Activated naive CD4-positive, alpha-beta T cell treated with anti-CD3 and anti-CD28 coated beads, Interleukin-2, amount 10 ng/mL, durations not matched to agents 7 days and 5 days (primary cell): ENCODE data around the gene JPH4.

ENCODE experiments used
- CTCF ChIA-PET: fragments of 350-600 bp; sonication (Branson Sonifier 250); formaldehyde crosslinking; loops from one replicate; lab custom pipeline; 2021; ENCODE audit warnings: antibody characterized with exemption; lab: Charles Lee
- DNase-seq: peaks from one replicate; pipeline ENCODE4 v3.0.0-alpha.2; 2020
- H3K27ac Mint-ChIP-seq: one replicate; pipeline ENCODE4 v1.8.0; 2021; ENCODE audit warnings: mild to moderate bottlenecking, moderate library complexity, mixed read lengths
- H3K27me3 Mint-ChIP-seq: one replicate; pipeline ENCODE4 v1.8.0; 2021; ENCODE audit warnings: mild to moderate bottlenecking, mixed read lengths
- H3K36me3 Mint-ChIP-seq: one replicate; pipeline ENCODE4 v1.8.0; 2021; ENCODE audit warnings: mixed read lengths
- H3K4me1 Mint-ChIP-seq: one replicate; pipeline ENCODE4 v1.8.0; 2021; ENCODE audit warnings: mixed read lengths
- H3K4me3 Mint-ChIP-seq: one replicate; pipeline ENCODE4 v1.8.0; 2021; ENCODE audit warnings: mild to moderate bottlenecking, moderate library complexity, mixed read lengths
- H3K9me3 Mint-ChIP-seq: one replicate; pipeline ENCODE4 v1.8.0; 2021; ENCODE audit warnings: mixed read lengths

Gene JPH4

DNA sequence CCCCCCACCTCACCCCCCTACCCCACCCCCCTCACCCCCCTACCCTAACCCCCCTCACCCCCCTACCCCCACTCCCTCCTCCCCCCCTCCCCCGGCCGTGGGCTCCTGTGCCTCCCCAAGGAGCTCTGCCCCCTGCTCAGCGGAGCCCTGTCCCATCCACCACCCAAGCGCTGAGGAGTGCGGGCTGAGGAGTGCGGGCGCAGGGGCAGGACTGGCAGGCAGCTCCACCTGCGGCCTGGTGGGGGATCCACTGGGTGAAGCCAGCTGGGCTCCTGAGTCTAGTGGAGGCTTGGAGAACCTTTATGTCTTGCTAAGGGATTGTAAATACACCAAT lies 2.3 kb upstream of the JPH4 start:
- CTCF ChIA-PET: no interaction called here
- no peak for DNase-seq
- Mint-ChIP-seq H3K4me1 (peaks cover 6% of the 10 kb centered on the region), H3K4me3 (no peak overlapping the region), H3K9me3 (no peaks in the 10 kb centered on the region), H3K36me3 (no peaks in the 10 kb centered on the region), H3K27me3 (peaks cover 75% of the 10 kb centered on the region), H3K27ac (no peak overlapping the region)

DNA sequence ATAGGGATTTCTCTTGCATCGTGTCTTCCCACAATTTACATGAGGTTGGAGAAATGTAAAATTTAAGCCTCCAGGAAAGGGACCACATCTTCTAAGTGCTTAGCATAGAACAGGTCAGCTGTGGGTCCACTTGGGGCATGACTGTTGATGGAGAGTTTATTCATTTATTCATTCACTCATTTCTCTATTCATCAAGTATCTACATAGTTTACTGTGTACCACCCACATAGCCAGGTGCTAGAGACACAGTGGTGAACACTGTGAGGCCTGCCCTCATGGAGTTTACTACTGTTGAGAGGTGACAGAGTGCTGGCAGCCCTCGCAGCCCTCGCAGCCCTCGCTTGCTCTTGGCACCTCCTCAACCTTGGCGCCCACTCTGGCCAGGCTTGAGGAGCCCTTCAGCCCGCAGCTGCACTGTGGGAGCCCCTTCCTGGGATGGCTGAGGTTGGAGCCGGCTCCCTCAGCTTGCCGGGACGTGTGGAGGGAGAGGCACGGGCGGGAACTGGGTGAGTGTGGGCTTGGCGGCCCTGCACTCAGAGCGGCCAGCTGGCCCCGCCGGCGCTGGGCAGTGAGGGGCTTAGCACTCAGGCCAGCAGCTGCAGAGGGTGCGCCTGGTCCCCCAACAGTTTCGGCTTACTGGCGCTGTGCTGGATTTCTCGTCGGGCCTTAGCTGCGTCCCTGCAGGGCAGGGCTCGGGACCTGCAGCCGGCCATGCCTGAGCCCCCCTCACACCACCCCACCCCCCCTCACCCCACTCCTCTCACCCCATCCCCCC lies 1.7 kb upstream of the JPH4 start:
- Mint-ChIP-seq H3K27ac (no peak overlapping the region), H3K36me3 (no peaks in the 10 kb centered on the region), H3K27me3 (peaks cover 77% of the 10 kb centered on the region), H3K9me3 (no peaks in the 10 kb centered on the region), H3K4me1 (peaks cover 7% of the 10 kb centered on the region), H3K4me3 (no peak overlapping the region)
- CTCF ChIA-PET: no interaction called here
- no peak for DNase-seq

DNA sequence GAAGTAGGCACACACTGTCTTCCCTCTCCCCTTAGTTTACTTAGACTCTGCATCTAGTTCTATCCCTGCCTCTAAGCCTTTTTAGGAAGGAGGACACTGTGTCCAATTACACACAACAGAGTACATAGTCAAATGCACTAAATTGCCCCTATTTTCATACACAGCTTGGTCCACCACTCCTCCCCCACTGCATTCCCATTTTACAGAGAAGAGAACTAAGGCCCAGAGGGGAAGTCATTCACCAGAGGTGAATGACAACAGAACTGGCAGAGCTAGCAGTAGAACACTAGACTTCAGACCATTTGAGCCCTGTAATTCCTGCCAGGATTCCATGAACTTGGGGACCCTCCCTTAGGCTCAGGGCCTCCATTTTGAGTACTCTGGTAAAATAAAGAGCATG lies 1.1 kb upstream of the JPH4 start:
- CTCF ChIA-PET: no interaction called here
- H3K4me1 Mint-ChIP-seq: peaks cover 9% of the 10 kb centered on the region
- H3K36me3 Mint-ChIP-seq: no peaks in the 10 kb centered on the region
- H3K27ac Mint-ChIP-seq: no peak overlapping the region
- peaks cover 83% of the 10 kb centered on the region for H3K27me3 Mint-ChIP-seq
- DNase-seq: no peak
- no peak overlapping the region for H3K4me3 Mint-ChIP-seq
- H3K9me3 Mint-ChIP-seq: no peaks in the 10 kb centered on the region

DNA sequence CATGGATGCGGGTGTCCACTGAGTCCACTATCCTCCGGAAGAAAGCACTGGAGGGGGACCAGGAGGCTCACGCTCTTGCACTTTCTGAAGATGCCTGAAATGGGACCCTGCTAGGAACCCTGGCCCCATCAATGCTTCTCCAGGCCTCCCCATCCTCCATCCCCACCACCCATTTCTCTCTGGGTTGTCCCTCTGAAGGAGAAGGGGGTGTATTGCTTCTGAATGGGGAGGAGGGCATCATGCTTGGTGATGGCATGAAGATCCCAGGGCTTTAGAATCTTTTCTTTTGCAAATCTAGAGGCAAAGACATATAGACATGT lies 681 bp upstream of the JPH4 start:
- H3K4me3 Mint-ChIP-seq: no peak overlapping the region
- peaks cover 9% of the 10 kb centered on the region for H3K4me1 Mint-ChIP-seq
- H3K9me3 Mint-ChIP-seq: no peaks in the 10 kb centered on the region
- peaks cover 86% of the 10 kb centered on the region for H3K27me3 Mint-ChIP-seq
- no peak overlapping the region for H3K27ac Mint-ChIP-seq
- no peaks in the 10 kb centered on the region for H3K36me3 Mint-ChIP-seq
- CTCF ChIA-PET: no interaction called here
- DNase-seq: no peak

DNA sequence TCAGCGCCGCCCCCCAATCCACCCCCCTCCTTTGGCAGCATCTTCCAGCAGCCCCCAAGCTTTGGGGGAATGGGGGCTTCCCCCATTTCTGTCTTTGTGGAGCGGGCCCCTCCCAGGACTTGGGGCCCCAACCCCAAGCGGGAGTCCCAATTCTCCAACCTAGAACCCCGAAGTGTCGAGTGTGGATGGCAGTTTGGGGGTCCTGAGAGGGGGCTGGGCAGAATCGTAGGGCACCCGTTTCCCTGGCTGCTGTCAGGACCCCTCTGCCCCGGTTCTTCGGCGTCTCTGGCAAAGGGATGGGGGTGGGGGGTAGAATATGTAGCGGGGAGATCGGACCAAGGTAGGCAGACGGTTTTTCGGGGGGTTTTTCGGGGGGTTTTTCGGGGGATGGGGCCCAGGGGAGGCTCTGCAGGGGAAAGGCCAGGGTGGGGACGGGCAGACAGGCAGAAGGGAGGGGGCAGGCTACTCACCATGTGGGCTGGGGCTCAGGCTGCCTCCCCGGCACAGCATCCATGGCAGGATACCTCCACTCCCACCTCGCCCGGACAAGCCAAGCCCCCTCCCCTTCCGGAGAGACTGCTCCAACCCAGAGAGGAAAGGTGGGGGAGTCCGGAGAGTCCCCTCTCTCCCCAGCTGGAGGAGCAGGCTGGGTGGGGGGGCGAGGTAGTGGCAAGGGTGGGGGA lies 739 bp downstream of the JPH4 start:
- Mint-ChIP-seq H3K9me3 (no peaks in the 10 kb centered on the region), H3K27me3 (peaks cover 87% of the 10 kb centered on the region), H3K36me3 (no peaks in the 10 kb centered on the region), H3K4me1 (peaks cover 12% of the 10 kb centered on the region), H3K27ac (no peak overlapping the region), H3K4me3 (no peak overlapping the region)
- CTCF ChIA-PET: no interaction called here
- DNase-seq: no peak

DNA sequence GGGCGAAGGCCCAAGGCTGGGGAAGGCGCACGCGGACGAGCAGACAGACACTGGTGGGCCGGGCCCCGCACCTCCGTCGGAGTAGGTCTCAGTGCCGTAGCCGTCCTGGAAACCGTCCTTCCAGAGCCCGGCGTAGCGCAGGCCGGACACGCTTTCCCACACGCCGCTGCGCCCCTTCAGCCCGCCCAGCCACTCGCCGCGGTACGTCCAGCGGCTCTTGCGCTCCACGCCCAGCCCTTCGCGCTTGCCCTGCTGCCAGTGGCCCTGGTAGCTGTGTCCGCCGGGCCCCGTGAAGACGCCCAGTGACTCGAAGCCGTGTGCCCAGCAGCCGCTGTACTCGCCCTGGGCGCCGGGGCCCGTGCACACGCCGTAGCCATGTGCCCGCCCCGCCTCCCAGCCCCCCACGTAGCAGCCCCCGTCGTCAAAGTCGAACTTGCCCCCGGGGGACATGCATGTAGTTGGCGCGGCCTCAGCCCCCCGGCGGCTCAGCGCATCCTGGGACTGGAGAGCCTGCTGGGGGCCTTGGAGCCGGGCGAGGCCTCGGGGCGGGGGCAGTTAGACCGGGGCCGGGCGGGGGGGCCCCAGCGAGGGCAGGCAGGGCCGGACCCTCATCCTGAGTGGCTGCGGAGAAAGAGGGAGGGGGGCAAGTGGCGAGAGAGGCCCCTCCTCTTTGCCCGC lies 1.4 kb downstream of the JPH4 start:
- H3K9me3 Mint-ChIP-seq: no peaks in the 10 kb centered on the region
- H3K36me3 Mint-ChIP-seq: no peaks in the 10 kb centered on the region
- H3K27me3 Mint-ChIP-seq: peaks cover 87% of the 10 kb centered on the region
- H3K27ac Mint-ChIP-seq: no peak overlapping the region
- DNase-seq: no peak
- peaks cover 19% of the 10 kb centered on the region for H3K4me1 Mint-ChIP-seq
- no peak overlapping the region for H3K4me3 Mint-ChIP-seq
- CTCF ChIA-PET: no interaction called here

DNA sequence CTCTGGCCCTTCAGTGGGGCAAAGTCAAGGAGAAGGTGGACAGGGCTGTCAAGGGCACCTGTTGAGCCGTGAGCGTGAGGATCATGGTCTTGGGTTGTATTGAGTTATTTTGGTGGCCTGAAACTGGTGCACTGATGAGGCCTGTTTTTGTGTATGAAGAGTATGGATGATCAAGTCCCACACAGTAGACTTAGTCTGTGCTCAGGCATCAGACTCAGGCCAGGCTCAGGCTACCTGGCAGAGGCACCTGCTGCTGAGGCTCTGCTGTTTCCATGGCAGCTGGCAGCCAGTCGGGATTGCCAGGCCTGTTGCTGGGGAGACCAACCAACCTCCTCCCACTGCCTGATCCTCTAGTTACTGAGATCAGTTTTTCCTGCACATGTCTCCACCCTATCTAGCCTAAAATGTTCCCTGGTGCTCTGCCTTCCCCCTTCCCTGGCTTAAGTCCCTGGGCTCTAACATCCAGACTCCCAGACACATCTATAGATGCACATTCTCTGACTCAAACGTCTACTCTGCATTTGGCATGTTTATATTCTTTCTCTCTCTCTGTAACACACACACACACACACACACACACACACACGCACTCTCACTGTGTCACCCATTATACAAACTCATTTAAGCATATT lies 5.1 kb downstream of the JPH4 start:
- Mint-ChIP-seq H3K27ac (no peak overlapping the region), H3K27me3 (peaks cover 68% of the 10 kb centered on the region), H3K9me3 (no peaks in the 10 kb centered on the region), H3K4me3 (no peak overlapping the region), H3K36me3 (no peaks in the 10 kb centered on the region), H3K4me1 (peaks cover 35% of the 10 kb centered on the region)
- CTCF ChIA-PET: interaction anchor here (5.9 kb wide), 1 partner anchor 14 kb away, joined by 38 read pairs; no protein-coding TSS in a partner anchor
- no peak for DNase-seq

DNA sequence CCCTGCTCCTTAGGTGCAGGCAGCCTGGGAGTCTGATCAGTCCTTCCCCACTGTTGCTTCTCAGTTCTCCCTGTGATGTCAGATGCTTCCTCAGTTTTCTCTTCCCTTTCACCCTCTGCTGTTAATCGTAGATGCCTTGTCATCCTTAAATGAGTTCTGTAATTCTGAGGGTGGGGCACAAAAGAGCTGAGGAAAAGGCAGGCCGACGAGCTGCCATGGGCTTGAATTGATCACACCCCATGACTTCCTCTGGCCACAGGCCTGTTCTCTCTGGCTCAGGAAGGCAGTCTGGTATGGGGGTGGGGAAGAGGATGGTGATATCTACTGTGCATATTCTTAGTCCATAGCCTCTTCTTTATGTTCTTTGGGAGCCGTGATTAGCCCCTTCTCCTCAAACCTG lies 5.8 kb downstream of the JPH4 start:
- no peak for DNase-seq
- CTCF ChIA-PET: interaction anchor here (5.9 kb wide), 1 partner anchor 13 kb away, joined by 38 read pairs; no protein-coding TSS in a partner anchor
- H3K27ac Mint-ChIP-seq: no peak overlapping the region
- no peak overlapping the region for H3K4me3 Mint-ChIP-seq
- peaks cover 41% of the 10 kb centered on the region for H3K4me1 Mint-ChIP-seq
- H3K36me3 Mint-ChIP-seq: no peaks in the 10 kb centered on the region
- no peaks in the 10 kb centered on the region for H3K9me3 Mint-ChIP-seq
- peaks cover 61% of the 10 kb centered on the region for H3K27me3 Mint-ChIP-seq

DNA sequence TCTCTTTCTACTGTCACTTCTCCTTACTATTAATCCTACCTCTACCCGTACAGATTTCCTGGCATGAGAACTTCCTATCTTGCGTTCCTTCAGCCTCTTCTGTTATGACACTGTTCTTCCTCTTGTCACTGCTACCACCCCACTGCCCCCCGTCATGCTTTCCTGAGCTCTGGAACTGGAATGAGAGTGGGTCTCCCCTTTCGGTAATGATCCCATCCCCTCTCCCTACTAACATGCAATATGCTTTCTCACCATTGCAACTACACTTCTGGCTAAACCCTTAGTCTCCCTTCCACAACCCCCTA lies 6.1 kb downstream of the JPH4 start:
- DNase-seq: no peak
- peaks cover 2% of the 10 kb centered on the region for H3K36me3 Mint-ChIP-seq
- no peaks in the 10 kb centered on the region for H3K9me3 Mint-ChIP-seq
- CTCF ChIA-PET: interaction anchor here (1.4 to 5.9 kb wide), 2 partner anchors 9 to 13 kb away, joined by 3 to 38 read pairs; no protein-coding TSS in a partner anchor
- H3K27ac Mint-ChIP-seq: no peak overlapping the region
- peaks cover 60% of the 10 kb centered on the region for H3K27me3 Mint-ChIP-seq
- no peak overlapping the region for H3K4me3 Mint-ChIP-seq
- peaks cover 45% of the 10 kb centered on the region for H3K4me1 Mint-ChIP-seq

DNA sequence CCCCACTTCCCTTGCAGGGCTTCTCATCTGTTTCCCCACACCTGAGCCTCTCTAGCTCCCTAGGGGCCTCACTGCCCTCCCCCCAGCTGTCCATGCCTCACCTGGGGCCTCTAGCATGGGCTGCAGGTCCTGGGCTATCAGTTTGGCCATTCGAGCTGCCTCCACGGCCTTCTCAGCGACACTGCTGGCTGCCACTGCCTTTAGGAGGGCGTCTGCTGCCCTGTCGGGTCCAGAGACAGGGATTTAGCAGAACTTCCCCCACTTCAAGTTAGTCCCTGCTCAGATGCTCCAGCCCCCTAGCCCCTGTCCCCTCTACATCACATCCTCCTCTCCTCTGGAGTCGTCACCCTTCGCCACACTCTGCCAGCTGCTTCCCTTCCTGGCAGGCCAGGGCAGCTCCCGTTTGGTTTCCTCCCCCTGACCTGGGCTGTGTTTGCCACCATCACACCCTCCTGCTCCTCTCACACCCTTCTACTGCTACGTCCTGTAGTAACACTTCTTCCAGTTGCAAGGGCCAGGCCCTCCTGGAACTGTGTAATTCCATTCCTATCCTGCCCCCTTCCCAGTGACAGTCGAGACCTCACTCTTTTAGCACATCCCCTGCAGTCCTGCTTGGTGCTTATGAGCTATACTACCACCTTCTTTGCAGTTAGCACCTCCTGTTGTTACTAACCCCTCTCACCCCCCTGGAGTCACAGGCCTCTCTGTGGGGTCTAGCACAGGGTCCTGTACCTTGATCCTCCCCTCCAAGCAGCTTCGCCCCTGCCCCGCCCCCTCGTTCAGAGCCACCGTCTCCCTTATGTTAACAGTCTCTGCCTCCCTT lies 6.7 kb downstream of the JPH4 start:
- Mint-ChIP-seq H3K9me3 (no peaks in the 10 kb centered on the region), H3K36me3 (peaks cover 7% of the 10 kb centered on the region), H3K4me1 (peaks cover 48% of the 10 kb centered on the region), H3K27me3 (peaks cover 56% of the 10 kb centered on the region), H3K27ac (no peak overlapping the region), H3K4me3 (no peak overlapping the region)
- CTCF ChIA-PET: interaction anchor here (1.4 to 5.9 kb wide), 2 partner anchors 9 to 12 kb away, joined by 3 to 38 read pairs; no protein-coding TSS in a partner anchor
- DNase-seq: no peak

DNA sequence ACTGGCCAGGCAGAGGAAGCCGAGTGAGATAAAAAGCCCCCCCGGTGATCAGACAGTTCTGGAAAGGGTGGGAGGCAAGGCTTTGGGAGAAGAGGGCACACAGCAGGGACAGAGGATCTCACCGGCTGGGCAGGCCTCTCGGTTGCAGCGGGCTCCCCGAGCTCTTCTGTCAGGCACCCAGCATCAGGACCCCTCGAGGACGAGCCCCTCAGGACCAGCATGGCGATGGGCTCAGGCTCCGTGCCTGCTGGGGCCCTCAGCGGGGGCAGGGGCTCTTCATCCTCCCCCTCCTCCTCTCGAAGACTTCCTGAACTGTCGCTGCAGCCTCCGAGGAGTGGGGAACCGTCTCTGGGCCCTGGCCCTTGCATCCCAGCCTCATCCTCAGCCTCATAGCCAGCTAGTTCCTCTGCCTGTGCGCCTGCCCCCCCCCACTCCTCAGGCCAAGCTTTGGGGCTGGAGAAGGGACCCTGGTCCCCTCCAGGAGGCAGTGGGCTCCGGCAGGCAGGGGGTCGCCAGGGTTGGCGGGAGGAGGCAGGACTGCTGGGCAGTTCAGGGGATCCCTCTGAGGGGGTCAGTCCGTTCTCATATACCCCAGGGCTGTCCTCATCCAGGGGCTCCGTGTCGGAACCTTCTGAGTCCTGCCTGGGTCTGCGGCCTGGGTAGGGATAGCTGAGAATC lies 7.6 kb downstream of the JPH4 start:
- Mint-ChIP-seq H3K4me3 (no peak overlapping the region), H3K36me3 (peaks cover 12% of the 10 kb centered on the region), H3K27ac (no peak overlapping the region), H3K27me3 (peaks cover 47% of the 10 kb centered on the region), H3K4me1 (peaks cover 50% of the 10 kb centered on the region), H3K9me3 (no peaks in the 10 kb centered on the region)
- CTCF ChIA-PET: interaction anchor here (0.8 to 5.9 kb wide), 3 partner anchors 8 to 93 kb away, joined by 3 to 38 read pairs (median 3); no protein-coding TSS in a partner anchor
- no peak for DNase-seq

DNA sequence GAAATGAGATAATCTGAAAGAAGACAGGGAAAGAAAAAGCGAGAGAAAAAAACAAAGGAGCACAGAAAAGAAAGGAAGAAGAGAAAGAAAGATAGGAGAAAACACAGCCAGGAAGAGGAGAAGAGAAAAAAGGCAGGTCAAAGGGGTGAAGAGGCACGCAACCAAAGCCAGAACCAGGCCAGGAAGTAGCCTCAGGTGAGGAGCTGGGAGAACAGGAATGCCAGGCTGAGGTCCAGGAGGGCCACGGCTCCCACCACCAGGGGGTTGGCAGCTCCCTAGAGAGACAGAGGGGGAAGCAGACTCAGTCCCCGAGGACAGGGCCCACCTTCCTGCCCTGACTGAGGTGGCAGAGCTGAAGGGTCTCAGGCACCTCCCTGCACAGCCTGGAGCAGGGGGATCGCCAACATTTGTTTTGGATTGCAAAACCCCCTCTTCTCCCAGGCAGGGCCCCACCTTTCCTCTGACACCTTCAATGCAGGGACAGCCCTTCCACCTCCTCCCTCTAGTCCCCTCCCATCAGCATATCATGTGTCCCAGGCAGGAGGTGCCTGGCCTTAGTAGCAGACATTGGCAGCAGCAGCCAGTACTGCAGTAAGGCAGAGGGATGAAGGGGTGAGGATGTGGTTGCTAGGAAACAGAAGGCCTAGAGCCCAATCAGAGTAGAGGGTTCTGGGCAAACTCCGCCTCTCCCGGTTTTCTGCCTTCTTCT lies 9.0 kb downstream of the JPH4 start:
- H3K4me3 Mint-ChIP-seq: no peak overlapping the region
- DNase-seq: peak; percentile 40
- peaks cover 58% of the 10 kb centered on the region for H3K4me1 Mint-ChIP-seq
- H3K27ac Mint-ChIP-seq: peak overlapping the region; percentile 53
- H3K36me3 Mint-ChIP-seq: peaks cover 22% of the 10 kb centered on the region
- peaks cover 34% of the 10 kb centered on the region for H3K27me3 Mint-ChIP-seq
- H3K9me3 Mint-ChIP-seq: no peaks in the 10 kb centered on the region
- CTCF ChIA-PET: interaction anchor here (2.0 to 15.2 kb wide), 3 partner anchors 10 to 90 kb away, joined by 5 to 238 read pairs (median 38); no protein-coding TSS in a partner anchor
